Mesenteric fat pad (tissue), 1 donor: ENCODE measurements around the gene MRPL43. TPM values are rescaled to one million over a fixed set of nuclear protein-coding genes. Genes with fewer than 3 reads are reported as not detected.
A peak's percentile ranks its signal among the peaks of the same experiment; 100 is the strongest.
"Not testable (repeated sequence)": the region's sequence is repeated elsewhere in the genome, so short reads cannot be mapped to it uniquely, and the experiment has no call there.

ENCODE experiments used
- DNase-seq: peaks from one replicate; pipeline ENCODE4 v3.0.0-alpha.2; 2020; ENCODE audit warnings: low spot score
- long read RNA-seq: library from polyadenylated mRNA; unstranded; transcript quantifications from one replicate; pipeline ENCODE4 v2.0.0, GENCODE V29; 2020
- total RNA-seq: library from RNA; stranded (reverse); fragmentation: NEBNext Ultra II Directional; extraction: Animal tissue kit (Norgen Biotek cat#: 25700); gene quantifications from one replicate; pipeline ENCODE4 v1.2.1, GENCODE V29; 2021
- donor health status: DM: yes; HTN: yes; CAD: no.

The MRPL43 gene
- total RNA-seq: 61.7 TPM
- long read RNA-seq, transcript MRPL43-203 (3 exons, 1,010 nt): major isoform, 44 of 54 reads
- long read RNA-seq, partial matches to known transcripts: 0 of 54 reads
- long read RNA-seq, other reads (novel, unspliced or antisense): 8 of 54 reads

DNA sequence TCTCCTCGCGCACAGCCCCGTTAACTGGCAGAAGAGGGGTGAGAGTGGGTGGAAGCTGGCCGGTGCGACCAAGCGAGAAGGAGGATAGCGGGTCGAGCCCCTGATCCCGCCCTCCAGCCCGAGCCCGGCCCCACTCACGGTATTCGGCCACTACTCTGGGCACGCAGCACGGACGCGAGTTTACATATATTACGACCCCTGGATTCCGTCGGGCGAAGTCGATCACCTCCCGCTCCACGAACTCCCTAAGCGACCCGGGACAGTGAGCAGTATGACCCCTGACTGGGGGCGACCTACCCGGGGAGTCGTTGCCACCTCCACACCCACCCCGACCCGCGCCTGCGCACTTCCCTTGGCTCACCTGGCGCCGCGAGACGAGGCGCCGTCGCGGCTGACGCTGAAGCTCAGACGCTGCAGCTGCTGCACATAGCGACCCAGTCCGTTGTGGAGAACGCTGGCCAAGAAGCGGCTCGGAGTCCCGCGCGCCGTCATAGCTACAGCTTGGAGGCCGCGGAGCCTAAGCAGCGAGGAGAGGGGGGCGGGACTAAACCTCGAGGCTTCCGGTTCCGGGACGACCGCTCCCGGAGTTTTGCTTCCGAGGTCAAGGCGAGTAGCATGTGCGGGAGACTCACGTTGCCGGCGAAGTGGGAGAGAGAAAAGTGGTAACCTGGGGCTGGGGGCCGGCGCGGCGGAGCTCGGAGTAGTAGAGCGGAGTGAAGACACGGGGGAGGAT, at the start of gene MRPL43, which contains the start of gene TWNK:
Gene MRPL43 (minus strand): TSS at position 546 of the 733 bp plus-strand sequence. CDS start 54 bp downstream, at position 492.
Gene TWNK (plus strand): TSS at position 592 of the 733 bp plus-strand sequence. CDS start 668 bp downstream, outside the sequence.
- peak; percentile 96 for DNase-seq

DNA sequence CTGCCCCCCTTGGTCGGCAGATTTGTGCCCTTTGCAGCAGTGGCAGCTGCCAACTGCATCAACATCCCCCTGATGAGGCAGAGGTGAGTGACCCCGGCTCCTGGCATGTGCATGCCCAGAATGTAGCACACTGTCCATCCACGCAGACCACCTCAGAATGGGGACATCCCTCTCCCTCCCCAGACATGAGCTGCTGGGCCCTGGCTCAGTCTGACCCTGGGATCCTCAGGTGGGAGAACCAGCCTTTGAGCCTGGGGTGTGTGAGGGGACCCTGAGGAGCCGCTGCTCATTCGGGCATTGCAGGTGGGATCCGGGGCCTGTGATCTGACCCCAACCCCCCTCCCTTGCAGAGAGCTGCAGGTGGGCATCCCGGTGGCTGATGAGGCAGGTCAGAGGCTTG, 49.4 kb upstream of the MRPL43 start:
- DNase-seq: no peak

DNA sequence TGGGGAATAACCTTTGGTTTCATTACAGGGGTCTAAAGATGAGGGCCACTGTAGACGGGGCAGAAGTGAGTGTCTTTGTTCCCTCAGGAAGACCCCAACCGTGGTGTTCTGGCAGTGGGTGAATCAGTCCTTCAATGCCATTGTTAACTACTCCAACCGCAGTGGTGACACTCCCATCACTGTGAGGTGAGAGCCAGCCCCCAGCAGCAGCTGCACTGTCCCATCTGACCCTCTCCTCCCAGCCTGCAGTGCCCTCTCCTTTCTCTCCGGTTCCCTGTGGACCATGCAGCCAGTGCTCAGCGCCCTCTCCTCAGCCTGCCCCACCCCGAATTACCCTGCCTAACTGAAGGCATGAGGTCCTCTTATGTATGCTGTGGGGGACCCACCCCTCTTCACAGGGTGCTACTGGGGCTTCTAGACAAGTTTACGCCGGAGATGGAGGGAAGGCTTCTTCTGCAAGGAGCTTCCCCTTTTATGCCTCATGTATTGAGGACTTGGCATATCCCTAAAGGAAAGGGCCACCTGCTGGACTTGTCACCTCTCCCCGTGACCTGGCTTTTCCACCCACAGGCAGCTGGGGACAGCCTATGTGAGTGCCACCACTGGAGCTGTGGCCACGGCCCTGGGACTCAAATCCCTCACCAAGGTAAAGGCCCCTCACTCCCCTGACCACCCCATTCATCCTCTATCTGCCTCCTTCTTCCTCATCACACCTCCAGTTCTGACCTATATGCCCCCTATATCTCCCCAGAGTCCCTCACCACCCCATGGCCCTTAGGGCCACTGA, 48.8 kb upstream of the MRPL43 start:
- no peak for DNase-seq

DNA sequence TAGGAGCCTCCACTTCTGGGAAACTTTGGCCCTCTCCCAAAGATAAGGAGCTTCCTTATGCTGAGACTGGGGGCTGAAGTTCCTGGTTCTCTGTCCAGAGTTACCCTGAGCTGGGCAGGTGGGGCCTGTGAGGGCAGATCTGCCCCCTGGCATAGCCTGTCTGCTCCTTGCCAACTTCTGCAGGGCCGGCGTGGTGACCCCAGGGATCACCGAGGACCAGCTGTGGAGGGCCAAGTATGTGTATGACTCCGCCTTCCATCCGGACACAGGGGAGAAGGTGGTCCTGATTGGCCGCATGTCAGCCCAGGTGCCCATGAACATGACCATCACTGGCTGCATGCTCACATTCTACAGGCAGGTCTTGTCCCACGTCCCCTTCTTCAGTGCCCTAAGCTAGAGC, 48.0 kb upstream of the MRPL43 start:
- no peak for DNase-seq

DNA sequence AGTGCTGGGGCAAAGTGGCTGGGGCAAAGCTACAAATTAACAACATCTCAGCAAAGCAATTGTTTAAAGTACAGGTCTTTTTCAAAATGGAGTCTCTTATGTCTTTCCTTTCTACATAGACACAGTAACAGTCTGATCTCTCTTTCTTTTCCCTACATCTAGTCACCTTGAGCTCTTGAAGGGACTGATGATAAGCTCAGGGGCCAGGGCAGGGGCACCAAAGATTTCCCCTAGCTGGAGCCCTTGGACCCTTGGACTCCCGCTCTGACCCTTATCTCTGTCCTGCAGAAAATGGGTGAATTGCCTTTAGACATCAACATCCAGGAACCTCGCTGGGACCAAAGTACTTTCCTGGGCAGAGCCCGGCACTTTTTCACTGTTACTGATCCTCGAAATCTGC, 47.1 kb upstream of the MRPL43 start:
- DNase-seq: not testable (repeated sequence)

DNA sequence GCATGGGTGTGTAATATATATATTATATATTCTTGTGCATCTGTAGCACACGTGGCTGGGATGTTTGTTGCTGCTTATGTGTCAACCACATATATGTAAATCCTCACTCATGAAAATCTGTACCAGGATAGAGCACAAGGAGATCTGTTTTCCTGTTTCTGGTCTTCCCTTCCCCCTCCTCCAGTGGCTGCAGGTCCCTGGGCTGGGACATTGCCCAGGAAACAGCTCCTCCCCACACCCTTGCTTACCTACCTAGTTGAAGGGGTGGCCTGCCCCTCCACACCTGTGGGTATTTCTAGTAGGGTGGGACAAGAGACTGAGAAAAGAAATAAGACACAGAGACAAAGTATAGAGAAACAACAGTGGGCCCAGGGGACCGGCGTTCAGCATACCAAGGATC, 46.0 kb upstream of the MRPL43 start:
- no peak for DNase-seq

DNA sequence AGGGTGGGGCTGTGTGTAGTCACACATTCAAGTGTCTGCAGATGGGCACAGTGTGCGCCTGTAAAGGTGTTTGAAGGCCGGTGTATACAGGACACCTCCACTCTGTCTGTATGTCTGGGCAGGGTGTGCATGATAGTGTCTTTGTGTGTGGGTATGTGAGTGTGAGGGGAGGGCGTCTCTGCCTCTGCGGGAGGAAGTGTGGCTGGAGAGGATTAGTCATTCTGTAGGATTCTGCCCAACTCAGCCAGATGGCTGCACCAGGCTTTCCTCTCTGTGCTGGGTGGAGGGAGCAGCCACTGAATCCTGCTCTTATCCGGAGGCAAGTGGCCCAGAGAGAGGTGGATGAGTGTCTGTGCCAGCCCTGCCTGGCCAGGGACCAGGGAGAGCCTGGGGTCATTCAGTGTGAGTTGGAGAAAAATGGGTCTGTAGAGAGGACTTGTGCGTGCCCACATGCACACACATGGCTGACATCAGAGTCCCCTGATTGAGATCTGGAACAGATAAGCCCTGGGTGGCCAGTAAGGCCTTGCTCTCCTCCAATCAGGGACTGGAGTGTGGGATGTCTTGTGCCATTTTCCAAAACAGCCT, 45.4 kb upstream of the MRPL43 start:
- no peak for DNase-seq

DNA sequence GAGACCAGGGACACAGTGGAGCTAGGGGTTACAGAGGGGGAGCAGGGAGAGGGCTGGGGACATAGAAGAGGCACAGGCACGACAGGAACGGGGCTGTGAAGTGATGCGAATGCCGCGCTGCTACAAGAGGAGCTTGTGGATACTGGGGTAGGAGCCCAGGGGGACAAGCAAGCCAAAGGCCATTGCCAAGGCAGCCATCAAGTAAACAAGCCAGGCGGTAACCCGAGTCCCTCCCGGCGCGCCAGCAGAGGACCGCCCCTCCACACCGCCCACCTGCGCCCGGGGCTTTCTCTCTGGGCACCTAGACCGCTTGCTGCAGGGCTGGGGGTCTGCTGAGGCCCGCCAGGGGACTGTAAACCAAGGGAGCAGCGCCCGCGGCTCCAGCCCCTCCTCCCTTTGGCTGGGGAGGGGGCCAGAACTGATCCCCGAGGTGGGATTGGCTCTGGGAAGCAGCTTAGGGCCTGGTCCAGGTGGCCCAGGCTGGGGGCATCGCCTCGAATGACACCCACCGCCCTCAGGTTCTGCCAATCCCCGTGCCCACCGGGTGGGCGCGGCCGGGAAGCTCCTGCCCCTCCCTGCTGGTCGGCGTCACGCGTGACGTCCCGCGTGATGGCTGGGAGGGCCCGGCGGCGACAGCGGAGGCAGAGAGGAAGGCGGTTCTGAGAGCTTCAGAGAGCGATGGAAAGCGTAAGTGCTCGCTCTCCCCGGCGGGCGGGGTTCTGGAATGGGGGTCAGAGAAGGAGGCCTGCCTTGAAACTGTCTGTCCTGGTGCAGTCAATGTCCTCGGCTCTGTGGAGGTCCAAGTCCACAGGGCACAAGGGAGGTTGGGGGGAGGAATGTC, 44.7 kb upstream of the MRPL43 start:
- peak; percentile 94 for DNase-seq

DNA sequence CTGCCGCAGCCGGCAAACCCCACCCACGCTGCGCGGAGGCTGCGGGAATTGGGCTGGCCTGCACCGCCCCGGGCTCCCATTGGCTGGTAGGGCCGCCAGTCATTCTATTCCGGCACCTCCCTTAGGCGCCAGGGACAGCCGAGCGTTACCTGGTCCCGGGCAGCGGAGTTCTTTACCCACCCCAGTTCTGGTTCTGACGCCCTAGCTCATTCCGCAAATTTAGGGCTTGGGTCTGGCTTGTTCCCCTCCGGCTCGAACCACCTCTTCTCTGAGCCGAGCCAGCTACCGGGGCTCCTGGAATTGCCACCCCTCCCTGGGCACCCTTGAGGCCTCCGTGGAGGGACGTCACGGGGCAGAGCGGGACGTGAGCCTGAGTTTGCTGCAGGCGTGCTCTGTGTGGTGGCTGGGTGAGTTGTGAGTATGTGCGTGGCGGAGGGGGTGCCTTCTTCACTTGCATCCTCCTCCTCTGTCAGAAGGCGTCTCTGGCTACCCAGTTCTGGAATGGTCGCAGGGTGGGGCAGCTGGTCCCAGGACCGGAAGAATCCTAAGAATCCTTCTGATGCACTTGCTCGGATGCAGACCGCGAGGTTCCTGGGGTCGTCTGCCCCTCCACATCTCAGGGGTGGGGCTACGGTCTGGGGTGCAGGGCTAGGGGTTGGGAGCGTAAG, 44.0 kb upstream of the MRPL43 start, which contains the start of the genes PDZD7 and SFXN3:
Gene PDZD7 (minus strand): TSS at position 2 of the 668 bp plus-strand sequence. CDS start 910 bp downstream, outside the sequence.
Gene SFXN3 (plus strand): TSS at position 107 of the 668 bp plus-strand sequence. CDS start 3,461 bp downstream, outside the sequence.
- peak; percentile 98 for DNase-seq

DNA sequence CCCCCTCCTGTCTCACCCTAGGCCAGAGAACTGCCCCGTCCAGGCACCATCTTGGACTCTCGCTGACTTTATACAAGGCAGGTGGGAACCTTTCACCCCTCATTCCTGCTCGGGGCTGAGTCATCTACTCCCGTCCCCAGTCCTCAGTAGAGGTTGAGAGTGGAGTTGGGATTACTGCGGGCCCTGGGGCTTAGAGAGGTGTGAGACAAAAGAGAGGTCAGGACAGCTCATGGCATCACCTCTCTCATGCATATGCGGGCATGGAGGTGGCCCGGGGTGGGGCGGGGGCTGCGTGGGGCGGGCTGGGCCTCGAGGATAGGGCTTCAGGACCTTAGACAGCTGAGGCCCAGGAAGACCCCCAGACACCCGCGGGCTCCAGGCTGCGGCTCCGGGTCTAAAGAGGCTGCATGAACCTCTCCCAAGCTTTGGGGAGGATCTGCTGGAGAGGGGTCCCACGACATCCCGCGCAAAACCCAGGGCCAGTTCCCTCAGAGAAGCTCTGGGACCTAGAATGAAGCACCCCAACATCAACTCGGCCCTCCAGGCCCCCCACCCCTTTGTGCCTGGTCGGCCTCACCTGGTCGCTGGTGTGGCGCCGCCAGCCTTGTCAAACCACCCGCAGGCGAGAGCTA, 43.3 kb upstream of the MRPL43 start:
- DNase-seq: no peak

DNA sequence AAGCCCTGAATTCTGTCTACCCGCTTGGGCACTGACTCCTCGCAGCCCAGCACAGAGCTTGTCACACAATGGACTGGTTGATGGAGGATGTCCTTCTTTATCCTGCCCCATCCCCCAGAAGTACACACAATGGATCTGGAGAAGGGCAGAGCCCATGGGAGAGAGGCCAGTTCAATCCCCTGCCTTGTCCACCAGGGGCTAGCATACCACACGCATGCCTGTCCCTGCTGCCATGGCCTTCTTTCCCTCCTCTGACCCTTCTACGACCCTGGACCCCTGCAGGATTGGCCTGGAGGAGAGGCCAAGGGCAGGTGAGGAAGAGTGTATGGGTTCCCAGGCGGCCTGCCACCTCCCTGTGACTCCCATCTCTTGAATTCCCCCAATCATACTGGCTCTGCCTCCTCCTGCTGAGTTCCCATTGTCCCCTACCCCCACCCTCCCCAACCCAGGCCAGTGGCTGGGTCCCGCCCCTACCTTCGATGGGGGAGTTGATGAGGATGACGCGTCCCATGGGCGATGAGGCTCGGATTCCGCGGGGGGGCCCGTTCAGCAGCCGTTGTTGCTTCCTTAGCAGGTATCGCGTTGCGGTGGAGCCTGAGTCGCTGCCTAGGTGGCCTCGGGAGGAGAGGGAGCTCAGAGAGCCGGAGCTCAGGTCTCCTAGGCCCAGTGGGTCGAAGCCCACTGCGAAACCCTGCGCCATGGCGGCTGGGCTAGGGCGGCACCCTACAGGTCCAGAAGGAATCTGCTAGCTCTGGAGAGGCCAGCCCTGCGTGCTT, 42.4 kb upstream of the MRPL43 start:
- no peak for DNase-seq

DNA sequence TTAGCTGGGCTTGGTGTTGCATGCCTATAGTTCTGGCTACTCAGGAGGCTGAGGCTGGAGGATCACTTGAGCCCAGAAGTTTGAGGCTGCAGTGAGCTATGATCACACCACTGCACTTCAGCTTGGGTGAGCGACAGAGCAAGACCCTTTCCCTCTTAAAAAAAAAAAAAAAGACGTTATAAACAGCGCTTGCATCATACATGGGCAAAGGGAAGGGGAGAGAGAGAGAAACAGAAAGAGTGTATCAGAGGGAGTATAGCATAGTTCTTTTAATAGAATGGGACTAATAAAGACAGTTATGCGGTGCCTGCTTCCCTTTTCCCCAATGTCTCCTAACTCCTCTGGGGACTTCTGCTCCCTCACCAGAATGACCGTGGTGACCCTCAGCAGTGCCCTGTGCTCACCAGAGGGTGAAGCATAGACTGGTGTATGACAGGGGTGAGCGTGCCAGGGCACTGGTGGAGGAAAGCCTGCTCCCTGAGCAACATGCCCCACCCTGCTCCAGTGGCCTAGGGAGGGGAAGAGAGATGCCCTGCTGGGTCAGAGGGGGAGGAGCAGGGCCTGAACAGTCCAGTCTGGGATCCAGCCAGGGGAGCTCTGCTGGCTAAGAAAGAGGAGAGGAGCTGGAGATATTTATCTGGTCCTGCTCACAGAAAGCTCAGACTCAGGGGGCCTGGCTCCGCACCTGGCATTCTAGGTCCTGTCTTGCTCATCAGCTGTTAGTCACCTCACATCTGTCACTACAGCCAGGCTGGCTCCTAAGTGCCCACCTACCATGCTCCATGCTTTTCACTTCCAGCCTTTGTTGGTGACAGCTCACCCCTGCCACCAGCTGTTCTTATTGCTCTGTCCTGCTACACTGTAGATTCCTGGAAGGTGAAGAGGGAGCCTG, 41.4 kb upstream of the MRPL43 start:
- no peak for DNase-seq

DNA sequence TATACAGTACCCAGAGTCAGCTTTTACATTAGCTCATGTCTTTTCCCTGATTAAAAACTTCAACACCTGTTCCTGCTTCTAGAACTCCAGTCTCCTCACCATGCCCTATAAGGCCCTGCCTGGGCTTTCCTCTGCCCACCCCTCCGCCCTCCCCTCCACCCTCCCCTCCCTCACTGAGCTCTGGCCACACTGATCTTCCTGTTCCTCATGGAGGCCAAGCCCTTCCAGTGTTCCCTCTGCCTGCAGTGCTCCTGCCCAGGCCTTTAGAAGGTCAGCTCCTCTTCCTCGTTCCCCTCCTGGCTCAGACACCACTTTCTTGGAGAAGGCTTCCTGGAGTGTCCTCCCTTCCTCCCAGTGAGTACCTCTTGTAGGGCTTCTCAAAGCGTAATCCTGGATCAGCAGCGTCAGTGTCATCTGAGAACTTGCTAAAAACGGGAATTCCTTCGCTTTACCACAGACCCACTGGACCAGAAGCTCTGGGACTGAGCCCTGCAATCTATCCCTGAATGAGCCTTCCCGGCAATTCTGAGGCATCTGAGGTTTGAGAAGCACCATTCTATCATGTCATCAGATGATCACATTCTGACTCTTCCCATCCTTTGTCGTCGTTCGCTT, 39.9 kb upstream of the MRPL43 start:
- DNase-seq: no peak

DNA sequence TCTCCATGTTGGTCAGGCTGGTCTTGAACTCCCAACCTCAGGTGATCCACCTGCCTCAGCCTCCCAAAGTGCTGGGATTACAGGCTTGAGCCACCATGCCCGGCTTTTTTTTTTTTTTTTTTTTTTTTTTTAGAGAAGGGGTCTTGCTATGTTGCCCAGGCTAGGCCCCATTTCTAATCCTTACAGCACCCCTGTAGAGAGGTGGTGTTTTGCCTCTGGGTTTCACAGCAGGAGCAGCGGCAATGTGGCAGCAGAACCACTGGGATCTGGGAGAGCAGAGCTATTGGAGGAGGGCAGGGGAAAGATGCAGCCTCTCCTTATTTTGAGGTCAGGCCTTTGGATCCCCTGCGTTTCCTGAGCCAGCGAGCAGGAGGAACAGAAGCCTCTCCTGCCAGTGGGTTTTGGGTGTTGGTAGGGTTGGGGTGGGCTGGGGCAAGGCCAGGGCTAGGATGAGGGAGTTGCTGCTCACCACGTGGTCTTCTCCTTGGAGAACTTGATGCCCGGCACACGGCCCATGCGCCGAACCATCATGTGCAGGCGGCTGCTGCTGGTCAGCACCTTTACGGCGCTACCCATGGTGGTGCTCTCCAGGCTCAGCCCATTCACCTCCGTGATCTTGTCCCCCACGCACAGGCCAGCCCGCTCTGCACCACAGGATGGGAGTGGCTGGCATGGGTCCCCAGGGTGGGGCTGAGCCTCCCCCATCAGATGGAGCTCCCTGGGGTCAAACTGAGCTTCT, 35.8 kb upstream of the MRPL43 start:
- DNase-seq: no peak

DNA sequence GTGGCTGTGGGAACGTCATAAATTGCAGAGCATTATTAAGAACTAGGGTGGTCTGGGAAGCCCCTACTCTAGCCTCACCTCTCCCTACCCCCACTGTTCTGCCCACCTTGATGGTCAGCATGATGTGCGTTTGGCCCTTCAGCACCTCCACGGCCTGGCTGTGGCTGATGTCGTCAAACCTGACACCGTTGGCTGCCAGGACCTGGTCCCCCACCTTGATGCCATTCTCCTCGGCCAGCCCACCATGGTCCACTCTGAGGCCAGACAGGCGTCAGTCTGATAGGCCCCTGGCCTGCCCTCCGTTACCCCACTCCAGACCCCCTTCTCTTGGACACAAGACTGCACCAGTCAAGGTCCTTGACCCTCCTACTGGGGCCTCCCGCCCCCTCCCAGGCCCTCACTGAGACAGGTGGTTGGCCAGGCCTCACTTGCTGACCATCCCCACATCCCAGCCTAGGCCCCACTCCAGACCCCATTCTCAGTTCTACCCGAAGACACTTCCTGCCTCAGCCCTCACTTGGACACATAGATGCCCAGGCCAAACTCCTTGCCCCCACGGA, 34.5 kb upstream of the MRPL43 start:
- no peak for DNase-seq

DNA sequence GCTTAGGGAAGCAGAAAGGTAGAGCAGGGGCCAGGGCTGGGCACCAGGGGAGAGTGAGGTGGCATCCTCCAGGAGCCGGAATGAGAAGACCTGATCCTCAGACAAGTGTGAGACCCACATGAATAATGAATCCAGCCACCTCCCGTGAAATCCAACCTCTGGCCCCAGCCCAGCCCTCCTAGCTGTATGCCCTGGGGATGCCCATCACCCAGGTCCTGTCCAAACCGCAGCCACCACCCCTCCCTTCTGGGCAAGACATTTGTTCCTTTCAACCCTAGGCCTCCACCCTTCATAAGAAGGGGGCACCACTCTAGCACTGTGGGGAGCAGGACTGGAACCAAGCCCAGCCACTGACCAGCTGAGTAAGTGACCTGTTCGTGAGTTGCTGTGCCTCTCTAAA, 33.9 kb upstream of the MRPL43 start:
- no peak for DNase-seq
